Tibial nerve (tissue), 4 donors: ENCODE results near the gene NDC1. TPM values are rescaled to one million over a fixed set of nuclear protein-coding genes. Genes with fewer than 3 reads are reported as not detected.

Experiments used
- DNase-seq, 2 donors: peaks; one replicate each; pipeline ENCODE4 v3.0.0-alpha.2; 2019; ENCODE audit warnings: low spot score in 2 of 2
- H3K27ac ChIP-seq, 4 donors: fragments of 200-600 bp; sonication (generic) in 3 of 4; one replicate each; pipeline ENCODE4 v1.5.1; 2017 to 2019; ENCODE audit warnings: mild to moderate bottlenecking in 1 of 4
- H3K27me3 ChIP-seq, 2 donors: fragments of 200-600 bp; sonication (generic) in 1 of 2; one replicate each; pipeline versions ENCODE4 v1.5.1 to v1.6.0; 2017 to 2019
- H3K36me3 ChIP-seq, 3 donors: fragments of 200-600 bp; sonication (generic); one replicate each; pipeline ENCODE4 v1.5.1; 2018 to 2019
- H3K4me1 ChIP-seq, 4 donors: fragments of 200-600 bp; sonication (generic) in 3 of 4; one replicate each; pipeline ENCODE4 v1.5.1; 2017 to 2019
- H3K4me3 ChIP-seq, 4 donors: fragments of 200-600 bp; sonication (generic) in 3 of 4; one replicate each; pipeline ENCODE4 v1.5.1; 2017 to 2019; ENCODE audit warnings: mild to moderate bottlenecking in 1 of 4, moderate library complexity in 1 of 4
- H3K9me3 ChIP-seq, 4 donors: fragments of 200-600 bp; sonication (generic) in 3 of 4; one replicate each; pipeline ENCODE4 v1.5.1; 2017 to 2019
- EP300 ChIP-seq, 2 donors: sonication (generic); formaldehyde crosslinking; IDR thresholded peaks; one replicate each; pipeline ENCODE4 v1.6.1; 2017; ENCODE audit warnings: antibody characterized with exemption in 2 of 2, mild to moderate bottlenecking in 1 of 2
- POLR2A ChIP-seq, 2 donors: fragments of 450-650 bp; IDR thresholded peaks; one replicate each; pipeline ENCODE4 v1.6.1; 2017; ENCODE audit warnings: antibody characterized with exemption in 2 of 2, mild to moderate bottlenecking in 2 of 2, moderate library complexity in 2 of 2
- WGBS, 2 donors: methylation state at CpG; one replicate each; pipeline ENCODE4 v1.1.5; 2018; 5-methylcytosine and 5-hydroxymethylcytosine counted together
- total RNA-seq, 4 donors: library from RNA; depleted of rRNA; stranded (reverse); fragments of >200 nt; gene quantifications; one replicate each; pipeline ENCODE4 v1.1.0, GENCODE V29; 2016
- TF ChIP-seq, protein P1 (sequence below), 5 experiments: fragments of 200-600 bp in 3 of 5; fragments of 450-650 bp in 2 of 5; sonication (generic) in 3 of 5; IDR thresholded peaks; one replicate each; pipeline ENCODE4 v1.5.1; 2016 to 2019; ENCODE audit warnings: antibody characterized with exemption in 5 of 5, mild to moderate bottlenecking in 3 of 5, moderate library complexity in 2 of 5

NDC1 gene
- total RNA-seq, 4 donors from 2014 or later = 8.0 to 13.5 (median 11.5) TPM

DNA sequence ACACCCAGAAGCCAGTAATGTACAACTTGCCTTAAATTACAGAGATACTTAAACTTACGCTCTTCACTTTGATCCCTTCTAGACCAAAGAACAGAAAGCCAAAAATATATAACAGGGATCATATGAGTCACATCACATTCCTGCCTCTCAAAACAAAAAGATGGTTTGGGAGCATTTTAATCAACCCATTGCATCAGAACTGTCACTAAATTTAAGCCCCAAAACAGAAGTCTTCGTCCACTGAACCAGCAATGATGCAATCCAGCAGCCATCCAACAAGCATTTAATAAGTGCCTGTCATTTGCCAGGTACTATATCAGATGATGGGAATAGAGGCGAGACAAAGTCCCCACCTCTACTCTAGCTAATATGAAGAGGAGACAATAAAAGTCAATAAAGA is 56.4 kb downstream of the NDC1 start:
- Histone ChIP-seq H3K27me3 (no peaks in the 10 kb centered on the region), H3K27ac (no peak overlapping the region), H3K4me1 (no peaks in the 10 kb centered on the region), H3K36me3 (peaks cover 0 to 82% (median 6%) of the 10 kb centered on the region in 3 donors), H3K9me3 (no peaks in the 10 kb centered on the region), H3K4me3 (no peak overlapping the region)
- no peak for DNase-seq
- WGBS, 2 donors = 92 to 94% methylated on average over 3 of the region's 3 CpGs
- TF ChIP-seq EP300 (IDR thresholded peaks at IDR 0.05) (no peak), POLR2A (IDR thresholded peaks at IDR 0.05) (no peak)
- TF ChIP-seq, protein P1, sequence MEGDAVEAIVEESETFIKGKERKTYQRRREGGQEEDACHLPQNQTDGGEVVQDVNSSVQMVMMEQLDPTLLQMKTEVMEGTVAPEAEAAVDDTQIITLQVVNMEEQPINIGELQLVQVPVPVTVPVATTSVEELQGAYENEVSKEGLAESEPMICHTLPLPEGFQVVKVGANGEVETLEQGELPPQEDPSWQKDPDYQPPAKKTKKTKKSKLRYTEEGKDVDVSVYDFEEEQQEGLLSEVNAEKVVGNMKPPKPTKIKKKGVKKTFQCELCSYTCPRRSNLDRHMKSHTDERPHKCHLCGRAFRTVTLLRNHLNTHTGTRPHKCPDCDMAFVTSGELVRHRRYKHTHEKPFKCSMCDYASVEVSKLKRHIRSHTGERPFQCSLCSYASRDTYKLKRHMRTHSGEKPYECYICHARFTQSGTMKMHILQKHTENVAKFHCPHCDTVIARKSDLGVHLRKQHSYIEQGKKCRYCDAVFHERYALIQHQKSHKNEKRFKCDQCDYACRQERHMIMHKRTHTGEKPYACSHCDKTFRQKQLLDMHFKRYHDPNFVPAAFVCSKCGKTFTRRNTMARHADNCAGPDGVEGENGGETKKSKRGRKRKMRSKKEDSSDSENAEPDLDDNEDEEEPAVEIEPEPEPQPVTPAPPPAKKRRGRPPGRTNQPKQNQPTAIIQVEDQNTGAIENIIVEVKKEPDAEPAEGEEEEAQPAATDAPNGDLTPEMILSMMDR (IDR thresholded peaks at IDR 0.05) = no peak

DNA sequence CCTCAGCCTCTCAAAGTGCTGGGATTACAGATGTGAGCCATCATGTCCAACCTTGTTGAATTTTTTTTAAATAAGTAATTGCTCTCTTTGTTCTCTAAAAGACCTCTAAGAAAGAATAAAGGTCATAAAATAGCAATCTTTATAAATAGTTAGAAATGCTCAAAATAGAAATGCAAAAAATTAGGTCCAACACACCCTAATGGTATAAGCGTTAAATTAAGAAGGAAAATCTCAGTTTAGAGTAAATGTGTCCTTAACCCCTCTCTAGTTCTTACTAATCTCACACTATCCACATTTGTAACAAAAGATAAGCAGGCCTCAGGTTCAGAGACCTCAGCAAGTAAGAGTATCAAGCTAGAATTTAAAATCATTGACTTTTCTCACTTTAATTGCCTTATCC is 60.8 kb downstream of the NDC1 start:
- 83 to 100% methylated on average over 1 of the region's 1 CpG for WGBS, 2 donors
- Histone ChIP-seq H3K27ac (no peak overlapping the region), H3K9me3 (no peaks in the 10 kb centered on the region), H3K4me3 (no peak overlapping the region), H3K4me1 (no peaks in the 10 kb centered on the region), H3K36me3 (peaks cover 0 to 42% (median 0%) of the 10 kb centered on the region in 3 donors), H3K27me3 (no peaks in the 10 kb centered on the region)
- no peak for DNase-seq
- TF ChIP-seq, protein P1 (IDR thresholded peaks at IDR 0.05) = no peak
- TF ChIP-seq EP300 (IDR thresholded peaks at IDR 0.05) (no peak), POLR2A (IDR thresholded peaks at IDR 0.05) (no peak)

DNA sequence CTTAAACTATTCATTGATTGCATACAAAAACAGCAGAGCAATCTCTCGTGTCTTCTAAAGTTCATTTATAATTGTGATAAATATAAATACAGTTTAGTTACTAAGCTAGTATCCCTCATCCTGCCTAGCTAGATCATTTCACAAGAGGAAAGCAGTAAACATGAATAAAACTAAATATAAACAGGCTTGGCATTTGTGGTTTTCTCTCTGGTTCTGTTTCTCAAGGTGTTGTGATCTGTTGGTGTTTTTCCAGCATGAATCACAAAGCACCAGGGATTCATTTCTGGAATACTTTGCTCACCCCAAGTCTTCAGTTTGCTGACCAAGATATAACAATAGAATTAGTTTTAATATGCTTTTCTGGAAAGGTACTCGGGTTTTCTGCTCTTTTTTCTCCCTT is 66.4 kb downstream of the NDC1 start:
- Histone ChIP-seq H3K27ac (no peak overlapping the region), H3K9me3 (no peaks in the 10 kb centered on the region), H3K27me3 (no peaks in the 10 kb centered on the region), H3K36me3 (peaks cover 0 to 23% (median 0%) of the 10 kb centered on the region in 3 donors), H3K4me3 (no peak overlapping the region), H3K4me1 (peaks cover 0 to 6% (median 0%) of the 10 kb centered on the region in 4 donors)
- TF ChIP-seq, protein P1 (IDR thresholded peaks at IDR 0.05) = no peak
- TF ChIP-seq POLR2A (IDR thresholded peaks at IDR 0.05) (no peak), EP300 (IDR thresholded peaks at IDR 0.05) (no peak)
- DNase-seq = no peak
- 75 to 84% methylated on average over 2 of the region's 2 CpGs for WGBS, 2 donors

DNA sequence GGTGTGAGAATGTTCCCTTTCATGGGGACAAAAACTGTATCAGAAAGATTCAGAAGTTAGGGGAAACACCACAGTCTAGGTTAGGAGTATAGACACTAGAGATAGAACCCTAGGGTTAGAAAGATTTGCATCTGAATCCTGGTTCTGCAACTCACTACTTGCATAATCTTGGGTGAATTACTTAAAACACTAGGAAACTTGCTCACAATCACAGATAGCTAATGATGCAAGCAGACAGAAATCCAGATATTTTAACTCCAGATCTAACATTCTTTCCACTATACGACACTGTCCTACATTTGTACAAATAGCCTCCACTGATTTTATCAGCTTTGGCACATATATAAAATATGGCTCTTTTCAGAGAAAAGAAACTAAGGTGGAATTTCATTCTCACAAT is 68.3 kb downstream of the NDC1 start:
- H3K4me1 ChIP-seq = peaks cover 0 to 12% (median 0%) of the 10 kb centered on the region in 4 donors
- H3K27me3 ChIP-seq = no peaks in the 10 kb centered on the region
- 96% methylated on average over 1 of the region's 1 CpG for WGBS, 2 donors
- peaks cover 0 to 23% (median 0%) of the 10 kb centered on the region in 3 donors for H3K36me3 ChIP-seq
- no peak overlapping the region for H3K27ac ChIP-seq
- DNase-seq = no peak
- no peaks in the 10 kb centered on the region for H3K9me3 ChIP-seq
- no peak for TF ChIP-seq EP300 (IDR thresholded peaks at IDR 0.05)
- TF ChIP-seq POLR2A (IDR thresholded peaks at IDR 0.05) = no peak
- TF ChIP-seq, protein P1 (IDR thresholded peaks at IDR 0.05) = no peak
- H3K4me3 ChIP-seq = no peak overlapping the region

DNA sequence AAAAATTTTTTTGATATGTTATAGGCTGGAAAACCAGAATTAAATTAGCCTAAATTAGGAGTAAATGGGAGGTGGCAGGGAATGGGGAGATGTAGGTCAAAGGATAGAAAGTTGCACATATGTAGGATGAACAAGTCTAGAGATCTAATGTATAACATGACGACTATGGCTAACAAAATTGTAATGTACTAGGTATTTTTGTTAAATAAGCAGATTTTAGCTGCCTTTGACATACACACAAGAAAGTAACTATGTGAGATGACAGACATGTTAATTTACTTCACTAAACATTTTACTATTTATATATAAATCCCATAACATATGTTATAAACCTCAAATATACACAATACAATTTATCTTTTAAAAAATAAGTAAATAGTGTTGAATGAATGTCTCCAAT is 68.9 kb downstream of the NDC1 start:
- no peaks in the 10 kb centered on the region for H3K9me3 ChIP-seq
- H3K36me3 ChIP-seq = peaks cover 0 to 19% (median 0%) of the 10 kb centered on the region in 3 donors
- WGBS, 2 donors = 95 to 100% methylated on average over 1 of the region's 1 CpG
- DNase-seq = no peak
- no peaks in the 10 kb centered on the region for H3K27me3 ChIP-seq
- H3K4me1 ChIP-seq = peaks cover 0 to 12% (median 0%) of the 10 kb centered on the region in 4 donors
- no peak for TF ChIP-seq POLR2A (IDR thresholded peaks at IDR 0.05)
- TF ChIP-seq, protein P1 (IDR thresholded peaks at IDR 0.05) = no peak
- TF ChIP-seq EP300 (IDR thresholded peaks at IDR 0.05) = no peak
- H3K27ac ChIP-seq = no peak overlapping the region
- no peak overlapping the region for H3K4me3 ChIP-seq
